ENCODE results near the gene PLBD2. TPM values are rescaled to one million over a fixed set of nuclear protein-coding genes. Genes with fewer than 3 reads are reported as not detected.

Gene PLBD2
- total and polyA plus RNA-seq, 9 of the 15 experiments (the other 6 are each of a cell fraction or from before 2014, with no cell fraction given), result 2.4 to 37.4 (median 6.0) TPM

- TF ChIP-seq RBM25 (IDR thresholded peaks at IDR 0.05; ENCODE audit: low read depth, low read length, severe bottlenecking) (peak; percentile 62), CCAR2 (IDR thresholded peaks at IDR 0.05; ENCODE audit: low read depth, low read length) (no peak), RBFOX2 (IDR thresholded peaks at IDR 0.05; ENCODE audit: low read depth, low read length) (no peak), ZNF644 (tag; IDR thresholded peaks at IDR 0.05; ENCODE audit: low read depth) (no peak), GTF2A2 (tag; IDR thresholded peaks at IDR 0.05) (no peak), TRIM24 (IDR thresholded peaks at IDR 0.05) (no peak), BDP1 (IDR thresholded peaks at IDR 0.05; ENCODE audit: insufficient read depth, insufficient read length) (no peak), ZNF695 (CRISPR knock-in tag; IDR thresholded peaks at IDR 0.05) (no peak), PURB (CRISPR knock-in tag; IDR thresholded peaks at IDR 0.05; ENCODE audit: low read depth) (no peak), RREB1 (CRISPR knock-in tag; IDR thresholded peaks at IDR 0.05) (no peak), SAFB (IDR thresholded peaks at IDR 0.05; ENCODE audit: borderline replicate concordance, low read depth, low read length) (no peak), ZFP36 (IDR thresholded peaks at IDR 0.05; ENCODE audit: low read depth, low read length, partially characterized antibody) (no peak), RHOXF2B (CRISPR knock-in tag; conservative IDR thresholded peaks at IDR 0.05) (no peak), RFX5 (IDR thresholded peaks at IDR 0.05; ENCODE audit: low read depth, low read length) (no peak)
- TF ChIP-seq, protein P1, sequence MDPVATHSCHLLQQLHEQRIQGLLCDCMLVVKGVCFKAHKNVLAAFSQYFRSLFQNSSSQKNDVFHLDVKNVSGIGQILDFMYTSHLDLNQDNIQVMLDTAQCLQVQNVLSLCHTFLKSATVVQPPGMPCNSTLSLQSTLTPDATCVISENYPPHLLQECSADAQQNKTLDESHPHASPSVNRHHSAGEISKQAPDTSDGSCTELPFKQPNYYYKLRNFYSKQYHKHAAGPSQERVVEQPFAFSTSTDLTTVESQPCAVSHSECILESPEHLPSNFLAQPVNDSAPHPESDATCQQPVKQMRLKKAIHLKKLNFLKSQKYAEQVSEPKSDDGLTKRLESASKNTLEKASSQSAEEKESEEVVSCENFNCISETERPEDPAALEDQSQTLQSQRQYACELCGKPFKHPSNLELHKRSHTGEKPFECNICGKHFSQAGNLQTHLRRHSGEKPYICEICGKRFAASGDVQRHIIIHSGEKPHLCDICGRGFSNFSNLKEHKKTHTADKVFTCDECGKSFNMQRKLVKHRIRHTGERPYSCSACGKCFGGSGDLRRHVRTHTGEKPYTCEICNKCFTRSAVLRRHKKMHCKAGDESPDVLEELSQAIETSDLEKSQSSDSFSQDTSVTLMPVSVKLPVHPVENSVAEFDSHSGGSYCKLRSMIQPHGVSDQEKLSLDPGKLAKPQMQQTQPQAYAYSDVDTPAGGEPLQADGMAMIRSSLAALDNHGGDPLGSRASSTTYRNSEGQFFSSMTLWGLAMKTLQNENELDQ (CRISPR knock-in tag; IDR thresholded peaks at IDR 0.05; ENCODE audit: borderline replicate concordance), result no peak
- TF ChIP-seq, protein P2, sequence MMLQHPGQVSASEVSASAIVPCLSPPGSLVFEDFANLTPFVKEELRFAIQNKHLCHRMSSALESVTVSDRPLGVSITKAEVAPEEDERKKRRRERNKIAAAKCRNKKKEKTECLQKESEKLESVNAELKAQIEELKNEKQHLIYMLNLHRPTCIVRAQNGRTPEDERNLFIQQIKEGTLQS (IDR thresholded peaks at IDR 0.05), result peak; percentile 79
- TF ChIP-seq, protein P2 (CRISPR knock-in tag; conservative IDR thresholded peaks at IDR 0.05), result no peak
Observed at GRCh38 chr12:113314121-113314529, 44.3 kb upstream of the PLBD2 start (continued).

Data from K562 (cell line).